IMR-90 (cell line): ENCODE data around the gene KCNN3. TPM values are rescaled to one million over a fixed set of nuclear protein-coding genes. Genes with fewer than 3 reads are reported as not detected.

Source experiments
- ATAC-seq: fragments of 200-7000 bp; cut with Tn5 transposase; 2 replicates; pipeline ENCODE4 v1.9.1; 2020; ENCODE audit warnings: low read depth, mild to moderate bottlenecking, moderate library complexity
- BruUV-seq: library from RNA; stranded (reverse); fragments of 400-500 nt; replicated peaks from 2 replicates; lab custom pipeline; 2021; lab: Mats Ljungman, UMichigan
- CTCF ChIA-PET: fragments of 300-600 bp; formaldehyde crosslinking; extraction: SDS; loops from one replicate; lab custom pipeline; 2021; ENCODE audit warnings: antibody characterized with exemption; lab: Yijun Ruan, JAX
- POLR2A ChIA-PET: fragments of 300-600 bp; sonication (Branson Sonifier 250); formaldehyde crosslinking; loops from one replicate; lab custom pipeline; 2022; ENCODE audit warnings: antibody characterized with exemption; ENCODE audit not compliant: unreplicated experiment; lab: Charles Lee
- DNase-seq: peaks from one replicate; pipeline ENCODE4 v3.0.0; 2013
- H2AFZ ChIP-seq: replicated peaks from 2 replicates; pipeline ENCODE3; 2013; ENCODE audit warnings: low read length, mild to moderate bottlenecking; ENCODE audit not compliant: poor library complexity
- H2AK5ac ChIP-seq: 2 replicates; pipeline ENCODE4 v1.6.1; 2013; ENCODE audit warnings: low read depth, low read length, inconsistent platforms
- H2AK9ac ChIP-seq: replicated peaks from 2 replicates; pipeline ENCODE3; 2013; ENCODE audit warnings: mild to moderate bottlenecking, low read depth, low read length, moderate library complexity; ENCODE audit not compliant: poor library complexity
- H2BK120ac ChIP-seq: 2 replicates; pipeline ENCODE4 v1.6.1; 2013; ENCODE audit warnings: low read depth, low read length, inconsistent platforms
- H2BK15ac ChIP-seq: 3 replicates; pipeline ENCODE4 v1.6.1; 2013; ENCODE audit warnings: low read depth, low read length, inconsistent platforms
- H2BK20ac ChIP-seq: 2 replicates; pipeline ENCODE4 v1.6.1; 2013; ENCODE audit warnings: low read depth, mild to moderate bottlenecking, inconsistent platforms, low read length, moderate library complexity
- H2BK5ac ChIP-seq: 2 replicates; pipeline ENCODE4 v1.6.1; 2013; ENCODE audit warnings: mild to moderate bottlenecking, low read depth, low read length, inconsistent platforms; ENCODE audit not compliant: poor library complexity, severe bottlenecking
- H3K14ac ChIP-seq: replicated peaks from 2 replicates; pipeline ENCODE4 v1.6.1; 2013; ENCODE audit warnings: low read depth, low read length, inconsistent platforms
- H3K18ac ChIP-seq: 2 replicates; pipeline ENCODE4 v1.6.1; 2013; ENCODE audit warnings: low read depth, low read length, control low read depth
- H3K23ac ChIP-seq: 2 replicates; pipeline ENCODE4 v1.6.1; 2013; ENCODE audit warnings: low read depth, low read length, inconsistent platforms
- H3K27ac ChIP-seq: 2 replicates; pipeline ENCODE4 v1.5.1; 2013; ENCODE audit warnings: mild to moderate bottlenecking, control low read depth, low read length; ENCODE audit not compliant: insufficient read depth
- H3K27me3 ChIP-seq: 2 replicates; pipeline ENCODE4 v1.6.1; 2013; ENCODE audit warnings: low read length; ENCODE audit not compliant: control insufficient read depth, insufficient read depth
- H3K36me3 ChIP-seq: 2 replicates; pipeline ENCODE4 v1.6.1; 2013; ENCODE audit warnings: low read length, mixed read lengths; ENCODE audit not compliant: control insufficient read depth, insufficient read depth
- H3K4ac ChIP-seq: 2 replicates; pipeline ENCODE4 v1.6.1; 2013; ENCODE audit warnings: low read depth, low read length, inconsistent platforms
- H3K4me1 ChIP-seq: 2 replicates; pipeline ENCODE4 v1.6.1; 2013; ENCODE audit warnings: low read length, mixed read lengths; ENCODE audit not compliant: control insufficient read depth, insufficient read depth
- H3K4me2 ChIP-seq: 2 replicates; pipeline ENCODE4 v1.6.1; 2013; ENCODE audit warnings: low read depth, mild to moderate bottlenecking, control low read depth, low read length, moderate library complexity
- H3K4me3 ChIP-seq: 2 replicates; pipeline ENCODE4 v1.5.1; 2013; ENCODE audit warnings: low read depth, mild to moderate bottlenecking, control low read depth, low read length, moderate library complexity; ENCODE audit not compliant: insufficient read depth
- H3K56ac ChIP-seq: 2 replicates; pipeline ENCODE4 v1.6.1; 2013; ENCODE audit warnings: low read length, inconsistent platforms; ENCODE audit not compliant: insufficient read depth; ENCODE audit errors: extremely low read depth
- H3K79me1 ChIP-seq, 2 experiments: 2 replicates each; pipeline ENCODE4 v1.6.1; 2013; ENCODE audit warnings: low read length in 2 of 2, inconsistent platforms in 1 of 2, low read depth in 1 of 2
- H3K9ac ChIP-seq: 2 replicates; pipeline ENCODE4 v1.6.1; 2013; ENCODE audit warnings: low read depth, low read length, control low read depth
- H3K9me1 ChIP-seq: 2 replicates; pipeline ENCODE4 v1.6.1; 2013; ENCODE audit warnings: low read length, inconsistent platforms; ENCODE audit not compliant: insufficient read depth
- H3K9me3 ChIP-seq: 2 replicates; pipeline ENCODE4 v1.6.1; 2013; ENCODE audit warnings: low read length; ENCODE audit not compliant: control insufficient read depth, insufficient read depth
- H4K20me1 ChIP-seq: 2 replicates; pipeline ENCODE4 v1.6.1; 2013; ENCODE audit warnings: low read length, inconsistent platforms; ENCODE audit not compliant: insufficient read depth
- H4K5ac ChIP-seq: 2 replicates; pipeline ENCODE4 v1.6.1; 2013; ENCODE audit warnings: mild to moderate bottlenecking, low read depth, low read length, control low read depth
- H4K8ac ChIP-seq, 2 experiments: 2 replicates each; pipeline ENCODE4 v1.6.1; 2013; ENCODE audit warnings: low read depth in 2 of 2, low read length in 2 of 2, control low read depth in 1 of 2, inconsistent platforms in 1 of 2
- H4K91ac ChIP-seq: 2 replicates; pipeline ENCODE4 v1.6.1; 2013; ENCODE audit warnings: low read depth, low read length, inconsistent platforms; ENCODE audit not compliant: insufficient read depth
- RAD21 ChIP-seq: IDR thresholded peaks from 2 replicates; pipeline ENCODE4 v1.6.1; 2012; ENCODE audit warnings: low read length, improper control_type of control experiment
- SMC3 ChIP-seq: fragments of 150-350 bp; IDR thresholded peaks from 2 replicates; pipeline ENCODE4 v1.6.1; 2016; ENCODE audit warnings: low read depth, mild to moderate bottlenecking, antibody characterized with exemption, low read length, moderate library complexity
- WGBS, 2 experiments: methylation state at CpG; one replicate each; pipeline versions ENCODE4 v1.1.5 to v1.1.7; 2013; ENCODE audit warnings: missing lambda C conversion rate in 2 of 2; ENCODE audit not compliant: insufficient read length in 1 of 2; ENCODE audit errors: extremely low coverage in 2 of 2; 5-methylcytosine and 5-hydroxymethylcytosine counted together
- dilution Hi-C: fragments of 300-500 bp; cut with HindIII; formaldehyde crosslinking; loops from one replicate; pipeline ENCODE4 v1.14.3; 2018; ENCODE audit warnings: low sequenced_read_pairs; ENCODE audit not compliant: unreplicated experiment
- in situ Hi-C: fragments of 300-500 bp; cut with MboI; formaldehyde crosslinking; loops from 3 replicates; pipeline ENCODE4 v1.14.3; 2019; ENCODE audit warnings: low sequenced_read_pairs, inconsistent platforms, mixed read lengths
- intact Hi-C: fragments of 100-400 bp; cut with micrococcal nuclease; formaldehyde crosslinking; loops from 2 replicates; pipeline ENCODE4 v1.10.0; 2022
- polyA plus RNA-seq, 3 experiments: library from polyadenylated mRNA; depleted of rRNA; stranded (reverse); fragments of >200 nt; gene quantifications; 2 replicates each; pipeline ENCODE4 v1.2.3, GENCODE V29; 2012; ENCODE audit warnings: low replicate concordance in 1 of 3
- total RNA-seq: library from RNA; depleted of rRNA; stranded (reverse); fragments of >200 nt; gene quantifications from 2 replicates; pipeline ENCODE4 v1.2.3, GENCODE V29; 2012

The KCNN3 gene
- total and polyA plus RNA-seq, 2 of the 4 experiments (the other 2 are of a cell fraction) = 0.02 TPM; not detected in 1

- Histone ChIP-seq H3K56ac (no peak overlapping the region), H3K4ac (no peak overlapping the region), H3K18ac (no peak overlapping the region), H4K8ac (no peak overlapping the region), H2BK120ac (no peak overlapping the region), H3K9me3 (0 out of 2 replicates have a peak, but pooled peaks cover 2% of the 10 kb centered on the region), H2AFZ (no peak overlapping the region), H3K9me1 (no peaks in the 10 kb centered on the region), H3K14ac (no peak overlapping the region), H3K79me1 (no peaks in the 10 kb centered on the region), H3K36me3 (no peaks in the 10 kb centered on the region), H3K27me3 (peaks cover 46% of the 10 kb centered on the region), H2BK15ac (no peak overlapping the region), H3K9ac (no peak overlapping the region), H4K20me1 (no peaks in the 10 kb centered on the region), H2BK20ac (no peak overlapping the region), H2AK5ac (no peak overlapping the region), H4K5ac (no peak overlapping the region), H2BK5ac (no peak overlapping the region), H4K91ac (no peak overlapping the region), H3K27ac (no peak overlapping the region), H3K23ac (no peak overlapping the region), H3K4me2 (no peak overlapping the region), H3K4me3 (no peak overlapping the region), H2AK9ac (no peak overlapping the region), H3K4me1 (no peaks in the 10 kb centered on the region)
- intact Hi-C loops = loop anchor here (1.0 kb wide), 1 partner anchor 28 kb away; no protein-coding TSS in a partner anchor
- DNase-seq (no peak), ATAC-seq (no peak)
- ChIA-PET CTCF (no interaction called here), POLR2A (no interaction called here)
- in situ Hi-C loops = no loop called here
- no TSS peak for BruUV-seq
- WGBS, 2 experiments = 27% methylated on average over 11 of the region's 15 CpGs; no CpG with 5 or more reads in 1 of the 2 experiments
- dilution Hi-C loops = no loop called here
- TF ChIP-seq RAD21 (no peak), SMC3 (no peak)
Measured at GRCh38 chr1:154741741-154742495, 128.2 kb downstream of the KCNN3 start.
